Psoas muscle (tissue), 8 donors: ENCODE results near the gene BTBD9. TPM values are rescaled to one million over a fixed set of nuclear protein-coding genes. Genes with fewer than 3 reads are reported as not detected.
"Not testable (repeated sequence)": the region's sequence is repeated elsewhere in the genome, so short reads cannot be mapped to it uniquely, and the experiment has no call there.

Experiments used
- ATAC-seq, 4 donors: fragments of 200-7000 bp; cut with Tn5 transposase; one replicate each; pipeline ENCODE4 v1.9.1; 2020; ENCODE audit warnings: moderate library complexity in 3 of 4, mild to moderate bottlenecking in 2 of 4
- DNase-seq, 2 donors: peaks; one replicate each; pipeline ENCODE4 v3.0.0-alpha.2; 2020
- H3K27ac ChIP-seq: fragments of 200-600 bp; one replicate; pipeline ENCODE4 v1.8.0; 2022
- H3K27me3 ChIP-seq, 3 donors: fragments of 200-600 bp in 1 of 3; one replicate each; pipeline versions ENCODE4 v1.6.1 to v1.8.0; 2013 to 2022; ENCODE audit warnings: low read length in 2 of 3, mild to moderate bottlenecking in 2 of 3, moderate library complexity in 1 of 3; ENCODE audit not compliant: insufficient read depth in 3 of 3
- H3K36me3 ChIP-seq, 2 donors: fragments of 200-600 bp in 1 of 2; one replicate each; pipeline versions ENCODE4 v1.6.1 to v1.8.0; 2013 to 2022; ENCODE audit warnings: low read depth in 1 of 2, mild to moderate bottlenecking in 1 of 2, moderate library complexity in 1 of 2; ENCODE audit not compliant: insufficient read depth in 1 of 2
- H3K4me1 ChIP-seq: fragments of 200-600 bp; one replicate; pipeline ENCODE4 v1.8.0; 2022
- H3K4me3 ChIP-seq: fragments of 200-600 bp; one replicate; pipeline ENCODE4 v1.8.0; 2022; ENCODE audit warnings: mild to moderate bottlenecking
- H3K9me3 ChIP-seq: fragments of 200-600 bp; one replicate; pipeline ENCODE4 v1.8.0; 2022
- WGBS, 3 donors: extraction: QIAGEN DNeasy Blood & Tissue Kit; methylation state at CpG; one replicate each; pipeline versions ENCODE4 v1.1.6 to v1.1.7; 2013; 5-methylcytosine and 5-hydroxymethylcytosine counted together
- intact Hi-C, 2 donors: fragments of 100-400 bp; cut with DNase I; formaldehyde crosslinking; loops; one replicate each; pipeline versions ENCODE4 v1.11.0 to v1.14.2; 2022
- polyA plus RNA-seq, 3 donors: library from polyadenylated mRNA; stranded (reverse); fragments of 200-250 nt; gene quantifications; one replicate each; pipeline ENCODE4 v1.2.3, GENCODE V29; 2013
- total RNA-seq, 4 donors: library from RNA; stranded (reverse); fragmentation: NEBNext Ultra II Directional in 2 of 4; extraction: Animal tissue kit (Norgen Biotek cat#: 25700) in 2 of 4; gene quantifications; one replicate each; pipeline versions ENCODE4 v1.2.1 to v1.2.4, GENCODE V29; 2021 to 2023
- TF ChIP-seq, protein P1 (sequence below): fragments of 200-600 bp; IDR thresholded peaks from one replicate; pipeline ENCODE4 v1.8.0; 2022; ENCODE audit warnings: antibody characterized with exemption
- donor health status: healthy with polysubstance abuse.
- donor health status: DM: no; HTN: no; CAD: no; lungs with moderate emphysema.
- donor health status: Bipolar disorder and iron deficiency.
- donor health status: healthy.
- donor health status: DM: yes; HTN: yes; CAD: no.
- donor health status: DM: no; HTN: no; CAD: no.
- donor health status: DM: no; HTN: no; CAD: no.
- donor health status: DM: yes; HTN: yes; CAD: no.

Gene BTBD9
- total and polyA plus RNA-seq, 7 donors: 2.3 to 10.9 (median 8.4) TPM

DNA sequence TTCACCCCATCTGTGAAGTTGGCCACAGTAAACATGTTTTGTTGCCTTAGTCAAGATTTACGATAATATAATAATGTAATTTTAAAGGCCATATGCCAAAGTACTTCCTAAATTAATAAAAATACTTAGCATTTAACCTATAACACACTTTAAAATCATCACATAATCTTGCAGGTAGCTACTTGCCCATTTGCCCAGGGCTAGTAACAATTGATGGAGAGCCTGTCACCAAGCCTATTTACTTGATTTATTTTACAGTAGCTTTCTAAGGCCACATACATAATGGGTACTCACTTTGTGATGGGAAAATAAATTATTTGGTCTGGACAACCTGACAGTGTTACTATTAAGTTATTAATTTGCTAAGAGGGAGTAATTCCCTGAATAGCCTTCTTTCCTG, 14.5 kb downstream of the BTBD9 start:
- intact Hi-C loops: no loop called here
- TF ChIP-seq, protein P1, sequence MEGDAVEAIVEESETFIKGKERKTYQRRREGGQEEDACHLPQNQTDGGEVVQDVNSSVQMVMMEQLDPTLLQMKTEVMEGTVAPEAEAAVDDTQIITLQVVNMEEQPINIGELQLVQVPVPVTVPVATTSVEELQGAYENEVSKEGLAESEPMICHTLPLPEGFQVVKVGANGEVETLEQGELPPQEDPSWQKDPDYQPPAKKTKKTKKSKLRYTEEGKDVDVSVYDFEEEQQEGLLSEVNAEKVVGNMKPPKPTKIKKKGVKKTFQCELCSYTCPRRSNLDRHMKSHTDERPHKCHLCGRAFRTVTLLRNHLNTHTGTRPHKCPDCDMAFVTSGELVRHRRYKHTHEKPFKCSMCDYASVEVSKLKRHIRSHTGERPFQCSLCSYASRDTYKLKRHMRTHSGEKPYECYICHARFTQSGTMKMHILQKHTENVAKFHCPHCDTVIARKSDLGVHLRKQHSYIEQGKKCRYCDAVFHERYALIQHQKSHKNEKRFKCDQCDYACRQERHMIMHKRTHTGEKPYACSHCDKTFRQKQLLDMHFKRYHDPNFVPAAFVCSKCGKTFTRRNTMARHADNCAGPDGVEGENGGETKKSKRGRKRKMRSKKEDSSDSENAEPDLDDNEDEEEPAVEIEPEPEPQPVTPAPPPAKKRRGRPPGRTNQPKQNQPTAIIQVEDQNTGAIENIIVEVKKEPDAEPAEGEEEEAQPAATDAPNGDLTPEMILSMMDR: no peak
- ATAC-seq: no peak
- H3K4me1 ChIP-seq: no peaks in the 10 kb centered on the region
- no peak for DNase-seq
- H3K27ac ChIP-seq: no peak overlapping the region
- 84 to 98% (median 96%) methylated on average over 1 of the region's 1 CpG for WGBS, 3 donors
- no peaks in the 10 kb centered on the region for H3K36me3 ChIP-seq
- H3K27me3 ChIP-seq: no peaks in the 10 kb centered on the region
- no peaks in the 10 kb centered on the region for H3K9me3 ChIP-seq
- no peak overlapping the region for H3K4me3 ChIP-seq

DNA sequence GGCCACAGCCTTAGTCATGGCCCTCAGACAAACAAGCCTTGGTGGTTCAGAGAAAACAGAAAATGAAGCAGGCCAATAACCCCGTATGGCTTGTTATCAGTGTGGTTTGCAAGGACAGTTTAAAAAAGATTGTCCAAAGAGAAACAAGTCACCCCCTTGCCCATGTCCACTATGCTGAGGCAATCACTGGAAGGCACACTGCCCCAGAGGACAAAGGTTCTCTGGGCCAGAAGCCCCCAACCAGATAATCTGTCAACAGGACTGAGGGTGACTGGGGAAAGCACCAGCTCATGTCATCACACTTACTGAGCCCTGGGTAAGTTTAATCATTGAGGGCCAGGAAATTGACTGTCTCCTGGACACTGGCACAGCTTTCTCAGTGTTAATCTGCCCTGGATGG, 20.4 kb downstream of the BTBD9 start:
- 88 to 91% (median 90%) methylated on average over 1 of the region's 1 CpG for WGBS, 3 donors
- H3K9me3 ChIP-seq, H3K36me3 ChIP-seq, H3K4me1 ChIP-seq, ATAC-seq, DNase-seq, intact Hi-C loops, H3K27me3 ChIP-seq, H3K27ac ChIP-seq, H3K4me3 ChIP-seq: not testable (repeated sequence)

GRCh38 chr6:38618301-38618700, 21.4 kb downstream of the BTBD9 start:
- ATAC-seq, H3K36me3 ChIP-seq, H3K27me3 ChIP-seq, intact Hi-C loops, H3K4me1 ChIP-seq, H3K9me3 ChIP-seq, H3K4me3 ChIP-seq, H3K27ac ChIP-seq, DNase-seq: not testable (repeated sequence)
- WGBS, 3 donors: 83 to 94% (median 83%) methylated on average over 1 of the region's 1 CpG

DNA sequence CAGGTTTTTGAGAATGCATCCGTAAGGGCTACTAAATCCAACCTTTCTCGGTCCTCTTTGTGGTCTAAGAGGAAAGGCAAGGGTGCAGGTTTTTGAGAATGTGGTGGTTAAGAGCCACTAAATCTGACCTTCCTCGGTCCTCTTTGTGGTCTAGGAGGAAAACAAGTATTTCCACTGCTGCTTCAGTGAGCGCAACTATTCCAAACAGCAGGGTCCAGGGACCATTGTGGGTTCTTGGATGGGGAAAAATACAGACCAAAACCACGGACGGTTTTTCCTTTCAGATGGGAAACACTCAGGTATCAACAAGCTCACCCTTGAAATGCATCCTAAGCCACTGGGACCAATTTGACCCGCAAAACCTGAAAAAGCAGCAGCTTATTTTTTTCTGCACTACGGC, 21.9 kb downstream of the BTBD9 start:
- no peaks in the 10 kb centered on the region for H3K9me3 ChIP-seq
- intact Hi-C loops: no loop called here
- peaks cover 2% of the 10 kb centered on the region for H3K4me1 ChIP-seq
- H3K27me3 ChIP-seq: no peaks in the 10 kb centered on the region
- H3K36me3 ChIP-seq: no peaks in the 10 kb centered on the region
- H3K4me3 ChIP-seq: no peak overlapping the region
- ATAC-seq: no peak
- DNase-seq: no peak
- 86 to 95% (median 91%) methylated on average over 8 of the region's 8 CpGs for WGBS, 3 donors
- TF ChIP-seq, protein P1: no peak
- H3K27ac ChIP-seq: no peak overlapping the region

- H3K36me3 ChIP-seq: no peaks in the 10 kb centered on the region
- intact Hi-C loops: no loop called here
- H3K27me3 ChIP-seq: no peaks in the 10 kb centered on the region
- H3K27ac ChIP-seq: no peak overlapping the region
- DNase-seq (no peak), ATAC-seq (no peak)
- no peaks in the 10 kb centered on the region for H3K9me3 ChIP-seq
- WGBS, 3 donors: 97 to 98% (median 97%) methylated on average over 1 of the region's 1 CpG
- no peak overlapping the region for H3K4me3 ChIP-seq
- TF ChIP-seq, protein P1: no peak
- peaks cover 12% of the 10 kb centered on the region for H3K4me1 ChIP-seq
Observed at GRCh38 chr6:38612143-38612965, 27.4 kb downstream of the BTBD9 start.
